Measurements from ENCODE around the gene ADAM10. TPM values are rescaled to one million over a fixed set of nuclear protein-coding genes. Genes with fewer than 3 reads are reported as not detected.

ADAM10 gene
- total RNA-seq, 1 donor from 2014 or later, result 125 TPM

- Mint-ChIP-seq H3K36me3 (ENCODE audit: low read depth) (peaks cover 16% of the 10 kb centered on the region), H3K4me1 (peaks cover 3% of the 10 kb centered on the region), H3K27me3 (ENCODE audit: low read depth) (no peaks in the 10 kb centered on the region), H3K4me3 (no peak overlapping the region), H3K9me3 (no peaks in the 10 kb centered on the region), H3K27ac (ENCODE audit: unreplicated experiment) (no peak overlapping the region)
- no peak for DNase-seq (ENCODE audit: low read depth, low spot score)
- no peak for TF ChIP-seq CTCF (conservative IDR thresholded peaks at IDR 0.05)
These were observed 153.8 kb downstream of the ADAM10 start for GRCh38 chr15:58595516-58596263.

- no peak for TF ChIP-seq CTCF (conservative IDR thresholded peaks at IDR 0.05)
- peaks cover 3% of the 10 kb centered on the region for H3K4me1 Mint-ChIP-seq
- no peaks in the 10 kb centered on the region for H3K27me3 Mint-ChIP-seq (ENCODE audit: low read depth)
These were observed 154.6 kb downstream of the ADAM10 start for GRCh38 chr15:58594898-58595297.

GRCh38 chr15:58593870-58594269 lies 155.6 kb downstream of the ADAM10 start:
- peaks cover 11% of the 10 kb centered on the region for H3K36me3 Mint-ChIP-seq (ENCODE audit: low read depth)
- no peak for DNase-seq (ENCODE audit: low read depth, low spot score)
- no peaks in the 10 kb centered on the region for H3K9me3 Mint-ChIP-seq
- H3K4me3 Mint-ChIP-seq, result no peak overlapping the region
- no peak overlapping the region for H3K27ac Mint-ChIP-seq (ENCODE audit: unreplicated experiment)
- TF ChIP-seq CTCF (conservative IDR thresholded peaks at IDR 0.05), result no peak
- peaks cover 3% of the 10 kb centered on the region for H3K4me1 Mint-ChIP-seq
- no peaks in the 10 kb centered on the region for H3K27me3 Mint-ChIP-seq (ENCODE audit: low read depth)

More at GRCh38 chr15:58594898-58595297, 154.6 kb downstream of the ADAM10 start:
- Mint-ChIP-seq H3K27ac (ENCODE audit: unreplicated experiment) (no peak overlapping the region), H3K9me3 (no peaks in the 10 kb centered on the region), H3K4me3 (no peak overlapping the region), H3K36me3 (ENCODE audit: low read depth) (peaks cover 16% of the 10 kb centered on the region)
- DNase-seq (ENCODE audit: low read depth, low spot score), result no peak

GRCh38 chr15:58590926-58591325 lies 158.6 kb downstream of the ADAM10 start:
- Mint-ChIP-seq H3K9me3 (no peaks in the 10 kb centered on the region), H3K4me1 (peaks cover 3% of the 10 kb centered on the region), H3K27me3 (ENCODE audit: low read depth) (no peaks in the 10 kb centered on the region), H3K4me3 (no peak overlapping the region), H3K36me3 (ENCODE audit: low read depth) (peaks cover 7% of the 10 kb centered on the region), H3K27ac (ENCODE audit: unreplicated experiment) (no peak overlapping the region)
- DNase-seq (ENCODE audit: low read depth, low spot score), result no peak
- no peak for TF ChIP-seq CTCF (conservative IDR thresholded peaks at IDR 0.05)

- H3K27me3 Mint-ChIP-seq (ENCODE audit: low read depth), result no peaks in the 10 kb centered on the region
- DNase-seq (ENCODE audit: low read depth, low spot score), result no peak
- peaks cover 7% of the 10 kb centered on the region for H3K4me1 Mint-ChIP-seq
- H3K9me3 Mint-ChIP-seq, result no peaks in the 10 kb centered on the region
- H3K4me3 Mint-ChIP-seq, result no peak overlapping the region
- H3K36me3 Mint-ChIP-seq (ENCODE audit: low read depth), result peaks cover 7% of the 10 kb centered on the region
- H3K27ac Mint-ChIP-seq (ENCODE audit: unreplicated experiment), result no peak overlapping the region
- no peak for TF ChIP-seq CTCF (conservative IDR thresholded peaks at IDR 0.05)
These were observed 159.3 kb downstream of the ADAM10 start for GRCh38 chr15:58590236-58590635.

Data from neural crest cell (in vitro differentiated cells).